ENCODE results near the gene PHLDB3. TPM values are rescaled to one million over a fixed set of nuclear protein-coding genes. Genes with fewer than 3 reads are reported as not detected.

Gene PHLDB3
- total and polyA plus RNA-seq, 2 of the 13 experiments (the other 11 are each of a cell fraction or from before 2014, with no cell fraction given) = 11.3 to 14.5 TPM

GRCh38 chr19:43503501-43504425, 783 bp downstream of the PHLDB3 start (continued):
- TF ChIP-seq ZNF670 (CRISPR knock-in tag; IDR thresholded peaks at IDR 0.05; ENCODE audit: borderline replicate concordance) = 0 out of 2 replicates have a peak, but pooled peaks have one; percentile 43
- TF ChIP-seq SP5 (CRISPR knock-in tag; IDR thresholded peaks at IDR 0.05; ENCODE audit: borderline replicate concordance, low read depth) = peak; percentile 42; the same call in 1 of the 2 replicates
- TF ChIP-seq TEF (CRISPR knock-in tag; IDR thresholded peaks at IDR 0.05) = no peak
- no peak for TF ChIP-seq ZNF10 (CRISPR knock-in tag; IDR thresholded peaks at IDR 0.05; ENCODE audit: borderline replicate concordance, low read depth)
- peak; percentile 57; the same call in 1 of the 2 replicates for TF ChIP-seq NR0B2 (CRISPR knock-in tag; IDR thresholded peaks at IDR 0.05)
- peak; percentile 82 for TF ChIP-seq CTCF (CRISPR knock-in tag; IDR thresholded peaks at IDR 0.05)
- no peak for TF ChIP-seq POLR2AphosphoS2 (IDR thresholded peaks at IDR 0.05; ENCODE audit: low read depth, low read length)
- no peak for TF ChIP-seq FOSL1 (CRISPR knock-in tag; IDR thresholded peaks at IDR 0.05; ENCODE audit: borderline replicate concordance)
- peak; percentile 24; the same call in 1 of the 2 replicates for TF ChIP-seq ZNF441 (CRISPR knock-in tag; IDR thresholded peaks at IDR 0.05; ENCODE audit: borderline replicate concordance)
- TF ChIP-seq ZBTB4 (CRISPR knock-in tag; IDR thresholded peaks at IDR 0.05; ENCODE audit: borderline replicate concordance) = no peak
- no peak for TF ChIP-seq MIXL1 (CRISPR knock-in tag; IDR thresholded peaks at IDR 0.05)
- no peak for TF ChIP-seq HOXD1 (CRISPR knock-in tag; IDR thresholded peaks at IDR 0.05)
- TF ChIP-seq SNRNP70 (IDR thresholded peaks at IDR 0.05; ENCODE audit: low read depth, low read length) = no peak
- no peak for TF ChIP-seq NFATC3 (CRISPR knock-in tag; IDR thresholded peaks at IDR 0.05)
- 0 out of 2 replicates have a peak, but pooled peaks have one; percentile 54 for TF ChIP-seq ZNF274 (CRISPR knock-in tag; IDR thresholded peaks at IDR 0.05)
- TF ChIP-seq ZNF878 (CRISPR knock-in tag; IDR thresholded peaks at IDR 0.05) = 0 out of 2 replicates have a peak, but pooled peaks have one; percentile 11
- peak; percentile 26; the same call in 1 of the 2 replicates for TF ChIP-seq ARID4A (CRISPR knock-in tag; IDR thresholded peaks at IDR 0.05; ENCODE audit: borderline replicate concordance)
